ENCODE results near the gene PLCD1. TPM values are rescaled to one million over a fixed set of nuclear protein-coding genes. Genes with fewer than 3 reads are reported as not detected.
A peak's percentile ranks its signal among the peaks of the same experiment; 100 is the strongest.
"Not testable (repeated sequence)": the region's sequence is repeated elsewhere in the genome, so short reads cannot be mapped to it uniquely, and the experiment has no call there.

The PLCD1 gene
- total RNA-seq, 2 experiments from 2014 or later = 36.2 to 38.0 TPM

DNA sequence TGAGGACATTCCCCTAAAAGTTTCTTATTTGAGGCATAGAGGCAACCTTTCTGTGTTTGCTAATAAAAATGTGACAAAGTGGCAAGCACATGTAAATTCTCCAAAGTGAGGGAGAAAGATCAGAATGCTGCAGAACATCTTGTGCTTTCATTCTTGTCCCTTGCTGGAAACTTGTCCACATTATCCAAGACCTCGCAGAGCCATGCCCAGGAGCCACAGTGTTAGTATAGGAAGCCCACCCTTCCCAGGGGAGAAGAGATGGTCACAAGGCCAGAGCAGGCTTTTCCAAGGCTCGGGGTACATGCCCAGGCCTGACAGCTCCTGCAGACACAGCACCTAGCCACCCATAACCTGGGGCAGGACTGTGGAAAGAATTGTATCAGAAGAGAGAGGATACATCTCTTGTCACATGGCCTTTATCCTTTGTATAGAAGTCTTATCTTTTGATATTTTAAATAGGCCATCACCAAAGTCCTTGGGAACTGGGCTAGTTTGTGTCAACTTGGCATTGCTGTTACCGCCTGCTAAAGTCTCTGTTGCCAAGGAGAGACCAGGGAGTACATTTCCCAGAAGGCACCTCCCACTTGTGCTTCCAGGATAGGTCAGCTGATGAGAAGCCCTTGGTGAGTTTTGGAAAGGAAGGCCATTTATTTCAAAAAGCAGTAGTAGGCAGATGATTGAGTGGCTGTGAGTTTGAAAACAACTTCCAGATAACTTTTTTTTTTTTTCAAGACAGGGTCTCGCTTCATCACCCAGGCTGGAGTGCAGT is 20.1 kb upstream of the PLCD1 start:
- H3K36me3 Mint-ChIP-seq (ENCODE audit: low read depth) = no peaks in the 10 kb centered on the region
- H3K27me3 Mint-ChIP-seq = no peaks in the 10 kb centered on the region
- POLR2A ChIA-PET = no interaction called here
- no peak overlapping the region for H3K4me3 Mint-ChIP-seq
- no peak overlapping the region for H3K27ac Mint-ChIP-seq
- CTCF ChIA-PET = no interaction called here
- DNase-seq = no peak
- H3K9me3 Mint-ChIP-seq = no peaks in the 10 kb centered on the region
- H3K4me1 Mint-ChIP-seq = peaks cover 4% of the 10 kb centered on the region

DNA sequence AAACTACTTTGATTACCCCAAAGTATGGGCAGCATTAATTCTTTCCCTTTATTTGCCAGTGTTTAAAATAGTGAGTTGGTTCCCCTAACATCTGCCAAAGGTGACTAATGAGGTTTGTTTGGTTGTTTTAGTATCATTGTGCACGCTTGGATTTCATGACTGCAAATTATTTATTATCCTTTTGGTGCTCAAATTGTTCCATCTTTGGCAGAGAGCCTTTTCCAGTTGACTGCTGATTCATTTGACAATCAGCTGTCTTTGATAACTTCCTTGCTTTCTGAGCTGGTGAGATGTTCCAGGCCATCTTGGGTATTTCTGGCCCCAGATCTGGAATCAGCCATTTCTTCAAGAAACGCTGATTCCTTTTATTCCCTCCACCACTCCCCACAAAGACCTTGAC is 18.5 kb upstream of the PLCD1 start:
- no peaks in the 10 kb centered on the region for H3K9me3 Mint-ChIP-seq
- no peak for DNase-seq
- H3K4me3 Mint-ChIP-seq = no peak overlapping the region
- ChIA-PET CTCF (no interaction called here), POLR2A (no interaction called here)
- no peaks in the 10 kb centered on the region for H3K4me1 Mint-ChIP-seq
- no peaks in the 10 kb centered on the region for H3K36me3 Mint-ChIP-seq (ENCODE audit: low read depth)
- no peaks in the 10 kb centered on the region for H3K27me3 Mint-ChIP-seq
- no peak overlapping the region for H3K27ac Mint-ChIP-seq

DNA sequence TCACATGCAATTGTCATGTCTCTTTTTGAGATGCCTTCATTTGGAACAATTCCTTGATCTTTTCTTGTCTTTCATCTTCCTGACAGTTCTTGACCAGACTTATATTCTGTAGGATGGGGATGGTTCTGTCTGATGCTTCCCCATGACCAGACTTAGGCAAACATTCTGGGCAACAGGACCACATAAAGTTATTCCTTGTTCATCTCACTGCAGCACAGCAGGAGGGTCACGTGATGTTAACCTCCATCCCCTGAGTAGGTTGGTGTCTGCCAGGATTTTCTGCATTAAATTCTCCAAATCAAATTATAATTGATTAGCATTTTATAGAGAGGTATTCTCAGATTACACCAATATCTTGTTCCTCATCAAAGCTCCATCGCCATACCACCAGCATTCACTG is 17.4 kb upstream of the PLCD1 start:
- H3K36me3 Mint-ChIP-seq (ENCODE audit: low read depth) = no peaks in the 10 kb centered on the region
- H3K4me1 Mint-ChIP-seq = no peaks in the 10 kb centered on the region
- no peak overlapping the region for H3K4me3 Mint-ChIP-seq
- H3K27me3 Mint-ChIP-seq = no peaks in the 10 kb centered on the region
- H3K9me3 Mint-ChIP-seq = no peaks in the 10 kb centered on the region
- no peak overlapping the region for H3K27ac Mint-ChIP-seq
- POLR2A ChIA-PET = no interaction called here
- CTCF ChIA-PET = no interaction called here
- DNase-seq = no peak

DNA sequence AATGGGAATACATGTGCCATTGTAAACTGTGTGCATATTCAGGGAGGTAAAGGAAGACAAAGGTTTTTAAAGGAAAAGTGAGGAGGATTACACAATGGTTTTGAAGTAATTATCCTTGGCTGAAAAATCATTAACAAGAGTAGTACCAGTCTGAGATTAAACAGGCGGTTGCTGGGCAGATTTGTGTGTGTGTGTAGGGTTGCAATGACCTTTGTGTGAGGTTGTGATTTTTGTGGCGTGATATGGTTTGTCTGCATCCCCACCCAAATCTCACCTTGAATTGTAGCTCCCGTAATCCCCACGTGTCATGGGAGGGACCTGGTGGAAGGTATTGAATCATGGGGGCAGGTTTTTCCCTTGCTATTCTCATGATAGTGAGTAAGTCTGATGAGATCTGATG is 16.6 kb upstream of the PLCD1 start:
- H3K27ac Mint-ChIP-seq = no peak overlapping the region
- H3K36me3 Mint-ChIP-seq (ENCODE audit: low read depth) = no peaks in the 10 kb centered on the region
- ChIA-PET POLR2A (no interaction called here), CTCF (no interaction called here)
- H3K9me3 Mint-ChIP-seq = no peaks in the 10 kb centered on the region
- DNase-seq = no peak
- no peaks in the 10 kb centered on the region for H3K4me1 Mint-ChIP-seq
- no peak overlapping the region for H3K4me3 Mint-ChIP-seq
- H3K27me3 Mint-ChIP-seq = no peaks in the 10 kb centered on the region

DNA sequence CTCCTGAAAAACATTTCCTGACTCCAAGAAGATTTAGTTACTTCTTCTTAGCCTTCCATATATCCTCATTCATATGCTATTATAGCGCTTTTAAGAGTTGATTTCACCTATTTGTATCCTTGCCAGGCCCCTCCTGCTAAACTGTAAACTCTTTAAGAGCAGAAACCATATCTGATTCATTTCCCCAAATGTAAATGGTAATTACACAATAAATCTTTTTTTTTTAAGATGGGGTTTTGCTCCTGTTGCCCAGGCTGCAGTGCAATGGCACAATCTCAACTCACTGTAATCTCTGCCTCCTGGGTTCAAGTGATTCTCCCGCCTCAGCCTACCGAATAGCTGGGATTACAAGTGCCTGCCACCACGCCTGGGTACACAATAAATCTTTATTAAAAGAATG is 14.0 kb upstream of the PLCD1 start:
- Mint-ChIP-seq H3K27ac (no peak overlapping the region), H3K4me1 (peaks cover 20% of the 10 kb centered on the region), H3K36me3 (ENCODE audit: low read depth) (peaks cover 3% of the 10 kb centered on the region), H3K9me3 (no peaks in the 10 kb centered on the region), H3K4me3 (no peak overlapping the region), H3K27me3 (no peaks in the 10 kb centered on the region)
- DNase-seq = no peak
- POLR2A ChIA-PET = no interaction called here
- CTCF ChIA-PET = no interaction called here

DNA sequence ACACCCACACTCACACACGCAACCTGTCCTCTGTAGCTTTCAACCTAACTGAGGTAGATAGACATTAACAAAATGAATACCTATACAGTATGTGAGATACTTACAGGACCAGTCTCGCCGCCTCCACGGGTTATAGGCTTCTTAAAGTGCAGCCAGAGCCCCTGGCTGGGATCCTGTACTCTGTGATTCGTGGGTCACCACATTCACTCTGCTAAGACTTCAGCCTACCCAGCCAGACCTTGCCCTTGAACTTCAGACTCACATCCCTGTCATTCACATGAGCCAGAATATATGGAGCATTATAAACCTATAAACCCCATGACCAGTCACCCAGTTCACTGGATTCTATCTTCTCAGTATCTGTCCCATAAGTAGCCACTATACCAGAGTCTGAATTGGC is 11.0 kb upstream of the PLCD1 start:
- ChIA-PET CTCF (interaction anchor here (2.0 to 3.1 kb wide), 3 partner anchors 9 to 66 kb away, joined by 6 to 14 read pairs (median 9); no protein-coding TSS in a partner anchor), POLR2A (interaction anchor here (0.9 to 3.7 kb wide), 6 partner anchors 10 to 124 kb away, joined by 4 to 36 read pairs (median 16); partner anchors contain the start of genes ACAA1, MYD88, OXSR1 and PLCD1)
- Mint-ChIP-seq H3K36me3 (ENCODE audit: low read depth) (peaks cover 18% of the 10 kb centered on the region), H3K27ac (peak overlapping the region; percentile 98), H3K9me3 (peaks cover 11% of the 10 kb centered on the region), H3K4me1 (peaks cover 37% of the 10 kb centered on the region), H3K4me3 (peak overlapping the region; percentile 54), H3K27me3 (no peaks in the 10 kb centered on the region)
- DNase-seq = no peak

DNA sequence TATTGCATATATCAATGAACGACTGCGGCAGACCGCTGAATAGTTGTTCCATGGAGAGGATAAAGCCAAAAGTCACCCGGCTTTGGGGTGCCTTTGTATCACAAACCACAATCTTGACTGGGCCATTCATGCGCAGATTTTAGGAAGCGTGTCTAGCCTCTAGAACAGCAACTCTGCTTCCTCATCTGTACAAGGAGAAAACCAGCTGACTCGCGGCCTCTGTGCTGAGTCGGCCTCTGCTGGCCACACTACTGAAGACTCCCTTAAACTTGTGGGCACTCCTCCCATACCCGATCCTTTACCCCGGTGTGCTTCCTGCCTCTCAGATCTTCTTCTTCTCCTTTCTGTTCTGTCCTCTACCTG is 10.4 kb upstream of the PLCD1 start:
- ChIA-PET CTCF (interaction anchor here (1.3 to 3.1 kb wide), 5 partner anchors 9 to 65 kb away, joined by 3 to 14 read pairs (median 6); no protein-coding TSS in a partner anchor), POLR2A (interaction anchor here (0.8 to 3.7 kb wide), 10 partner anchors 10 to 124 kb away, joined by 3 to 36 read pairs (median 6); partner anchors contain the start of genes ACAA1, MYD88, OXSR1 and PLCD1)
- H3K9me3 Mint-ChIP-seq = peaks cover 11% of the 10 kb centered on the region
- peak; percentile 77 for DNase-seq
- peak overlapping the region; percentile 54 for H3K4me3 Mint-ChIP-seq
- peak overlapping the region; percentile 98 for H3K27ac Mint-ChIP-seq
- H3K4me1 Mint-ChIP-seq = peaks cover 37% of the 10 kb centered on the region
- H3K27me3 Mint-ChIP-seq = no peaks in the 10 kb centered on the region
- H3K36me3 Mint-ChIP-seq (ENCODE audit: low read depth) = peaks cover 18% of the 10 kb centered on the region

DNA sequence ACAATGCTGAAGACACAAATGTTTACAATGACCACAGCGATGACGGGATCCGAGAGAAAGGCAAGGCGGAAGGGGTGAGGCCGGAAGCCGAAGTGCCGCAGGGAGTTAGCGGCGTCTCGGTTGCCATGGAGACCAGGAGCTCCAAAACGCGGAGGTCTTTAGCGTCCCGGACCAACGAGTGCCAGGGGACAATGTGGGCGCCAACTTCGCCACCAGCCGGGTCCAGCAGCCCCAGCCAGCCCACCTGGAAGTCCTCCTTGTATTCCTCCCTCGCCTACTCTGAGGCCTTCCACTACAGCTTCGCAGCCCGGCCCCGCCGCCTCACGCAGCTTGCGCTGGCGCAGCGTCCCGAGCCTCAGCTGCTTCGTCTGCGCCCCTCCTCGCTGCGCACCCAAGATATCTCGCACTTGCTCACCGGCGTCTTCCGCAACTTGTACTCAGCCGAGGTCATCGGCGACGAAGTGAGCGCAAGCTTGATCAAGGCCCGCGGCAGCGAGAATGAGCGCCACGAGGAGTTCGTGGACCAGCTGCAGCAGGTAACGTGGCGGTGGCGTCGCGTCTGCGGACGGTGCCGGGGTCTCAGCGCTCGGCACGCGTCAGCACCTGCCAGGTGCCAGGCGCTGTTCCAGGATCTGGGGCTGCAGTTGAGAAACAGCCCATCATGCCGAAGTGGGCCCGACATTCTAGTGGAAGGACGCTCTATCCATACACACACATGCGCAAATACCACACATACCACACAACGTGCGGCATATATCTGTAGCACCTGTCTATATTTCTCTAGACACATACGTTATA is 9.9 kb upstream of the PLCD1 start, which contains the start of gene DLEC1:
Gene DLEC1 (plus strand): TSS at position 108 of the 798 bp plus-strand sequence. CDS start 18 bp downstream, at position 126.
- H3K4me1 Mint-ChIP-seq = peaks cover 37% of the 10 kb centered on the region
- peak within 1 kb of the TSS; percentile 98 for H3K27ac Mint-ChIP-seq
- peaks cover 11% of the 10 kb centered on the region for H3K9me3 Mint-ChIP-seq
- H3K4me3 Mint-ChIP-seq = peak within 1 kb of the TSS; percentile 54
- no peaks in the 10 kb centered on the region for H3K27me3 Mint-ChIP-seq
- H3K36me3 Mint-ChIP-seq (ENCODE audit: low read depth) = peaks cover 18% of the 10 kb centered on the region
- DNase-seq = peak; percentile 94
- POLR2A ChIA-PET = interaction anchor here (0.7 to 3.7 kb wide), 17 partner anchors 9 to 1368 kb away, joined by 3 to 36 read pairs (median 6); partner anchors contain the start of genes ACAA1, ACVR2B, MYD88 and OXSR1
- CTCF ChIA-PET = interaction anchor here (0.7 to 3.1 kb wide), 11 partner anchors 8 to 483 kb away, joined by 3 to 14 read pairs (median 4); partner anchors contain the start of genes ACAA1 and XYLB

DNA sequence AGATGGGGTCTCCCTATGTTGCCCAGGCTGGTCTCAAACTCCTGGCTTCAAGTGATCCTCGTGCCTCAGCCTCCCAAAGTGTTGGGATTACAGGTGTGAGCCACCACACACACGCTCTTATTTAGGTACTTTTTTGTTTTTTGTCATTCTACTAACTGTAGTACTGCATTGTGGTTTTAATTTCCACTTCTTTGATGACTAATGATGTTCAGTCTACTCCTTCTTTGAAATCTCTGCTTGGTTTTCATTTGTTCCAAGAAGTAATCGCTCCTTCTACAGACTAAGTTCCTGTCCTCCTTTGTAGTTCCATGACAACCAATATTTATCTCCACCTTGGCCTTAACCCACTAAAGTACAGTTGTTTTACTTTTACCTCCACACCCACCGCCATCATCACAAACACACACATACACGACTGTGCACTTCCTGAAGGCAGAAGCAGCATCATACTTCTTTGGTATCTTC is 9.0 kb upstream of the PLCD1 start:
- Mint-ChIP-seq H3K36me3 (ENCODE audit: low read depth) (peaks cover 18% of the 10 kb centered on the region), H3K4me3 (peak overlapping the region; percentile 54), H3K9me3 (peaks cover 11% of the 10 kb centered on the region), H3K4me1 (peaks cover 39% of the 10 kb centered on the region), H3K27me3 (no peaks in the 10 kb centered on the region), H3K27ac (peak overlapping the region; percentile 98)
- DNase-seq = peak; percentile 56
- POLR2A ChIA-PET = interaction anchor here (0.8 to 3.7 kb wide), 12 partner anchors 8 to 1369 kb away, joined by 3 to 36 read pairs (median 6); partner anchors contain the start of genes ACAA1, ACVR2B, MYD88 and OXSR1
- CTCF ChIA-PET = interaction anchor here (0.7 to 2.7 kb wide), 10 partner anchors 7 to 483 kb away, joined by 3 to 14 read pairs (median 4); partner anchors contain the start of genes ACAA1 and XYLB

DNA sequence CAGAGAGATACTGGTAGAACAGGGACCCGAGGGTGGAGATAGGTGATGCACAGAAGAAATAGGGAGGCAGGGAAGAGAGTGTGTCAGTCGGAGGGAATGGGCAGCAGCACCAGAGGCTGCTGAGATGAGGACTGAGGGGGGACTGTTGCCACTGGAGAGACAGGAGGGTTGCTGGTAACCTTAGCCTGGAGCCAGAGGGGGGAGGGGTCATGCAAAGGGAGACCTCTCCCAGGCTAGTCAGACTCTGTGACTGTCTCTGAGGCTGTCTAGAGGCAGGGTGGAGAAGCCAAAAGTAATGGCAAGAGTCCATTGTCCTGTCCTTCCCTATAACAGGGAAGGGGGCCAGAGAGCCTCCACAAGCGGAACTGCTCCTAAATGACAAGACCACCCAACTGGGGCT is 7.5 kb upstream of the PLCD1 start:
- CTCF ChIA-PET = no interaction called here
- Mint-ChIP-seq H3K27ac (peak overlapping the region; percentile 33), H3K4me3 (no peak overlapping the region), H3K36me3 (ENCODE audit: low read depth) (peaks cover 18% of the 10 kb centered on the region), H3K9me3 (peaks cover 11% of the 10 kb centered on the region), H3K4me1 (peaks cover 52% of the 10 kb centered on the region), H3K27me3 (no peaks in the 10 kb centered on the region)
- POLR2A ChIA-PET = interaction anchor here (1.1 kb wide), 1 partner anchor 128 kb away, joined by 3 read pairs; the partner anchor contains the start of gene OXSR1
- DNase-seq = no peak

DNA sequence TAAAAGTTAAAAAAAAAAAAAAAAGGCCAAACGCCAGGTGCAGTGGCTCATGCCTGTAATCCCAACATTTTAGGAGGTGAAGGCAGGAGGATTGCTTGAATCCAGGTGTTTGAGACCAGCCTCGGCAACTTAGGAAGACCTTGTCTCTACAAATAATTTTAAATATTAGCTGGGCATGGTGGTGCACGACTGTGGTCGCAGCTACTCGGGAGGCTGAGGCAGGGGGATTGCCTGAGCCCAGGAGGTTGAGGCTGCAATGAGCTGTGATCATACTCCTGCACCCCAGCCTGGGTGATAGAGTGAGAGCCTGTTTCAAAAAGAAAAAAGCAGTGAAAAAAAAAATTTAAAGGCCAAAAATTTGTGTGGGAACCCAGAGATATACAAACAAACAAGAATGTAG is 6.8 kb upstream of the PLCD1 start:
- POLR2A ChIA-PET = no interaction called here
- H3K4me1 Mint-ChIP-seq = peaks cover 58% of the 10 kb centered on the region
- H3K27me3 Mint-ChIP-seq = no peaks in the 10 kb centered on the region
- no peak overlapping the region for H3K4me3 Mint-ChIP-seq
- peak overlapping the region; percentile 33 for H3K27ac Mint-ChIP-seq
- peaks cover 18% of the 10 kb centered on the region for H3K36me3 Mint-ChIP-seq (ENCODE audit: low read depth)
- no peak for DNase-seq
- CTCF ChIA-PET = interaction anchor here (1.6 kb wide), 1 partner anchor 40 kb away, joined by 5 read pairs; no protein-coding TSS in a partner anchor
- H3K9me3 Mint-ChIP-seq = peaks cover 11% of the 10 kb centered on the region

DNA sequence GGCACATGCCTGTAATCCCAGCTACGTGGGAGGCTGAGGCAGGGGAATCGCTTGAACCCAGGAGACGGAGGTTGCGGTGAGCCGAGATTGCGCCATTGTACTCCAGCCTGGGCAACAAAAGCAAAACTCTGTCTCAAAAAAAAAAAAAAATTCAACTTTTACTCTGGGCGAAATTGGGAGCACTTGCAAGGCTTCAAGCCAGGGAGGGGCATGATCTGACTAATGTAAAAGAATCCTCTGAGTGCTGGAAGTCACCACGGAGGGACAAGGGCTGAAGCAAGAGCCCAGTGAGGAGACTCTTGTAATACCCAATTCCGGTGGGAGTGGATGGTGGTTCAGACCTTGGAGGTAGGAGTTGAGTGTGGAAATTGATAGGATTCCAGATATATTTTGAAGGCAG is 4.9 kb upstream of the PLCD1 start:
- POLR2A ChIA-PET, DNase-seq, H3K27ac Mint-ChIP-seq, H3K4me3 Mint-ChIP-seq, H3K27me3 Mint-ChIP-seq, CTCF ChIA-PET: not testable (repeated sequence)
- Mint-ChIP-seq H3K9me3 (peaks cover 11% of the 10 kb centered on the region), H3K4me1 (peaks cover 61% of the 10 kb centered on the region), H3K36me3 (ENCODE audit: low read depth) (peaks cover 18% of the 10 kb centered on the region)

DNA sequence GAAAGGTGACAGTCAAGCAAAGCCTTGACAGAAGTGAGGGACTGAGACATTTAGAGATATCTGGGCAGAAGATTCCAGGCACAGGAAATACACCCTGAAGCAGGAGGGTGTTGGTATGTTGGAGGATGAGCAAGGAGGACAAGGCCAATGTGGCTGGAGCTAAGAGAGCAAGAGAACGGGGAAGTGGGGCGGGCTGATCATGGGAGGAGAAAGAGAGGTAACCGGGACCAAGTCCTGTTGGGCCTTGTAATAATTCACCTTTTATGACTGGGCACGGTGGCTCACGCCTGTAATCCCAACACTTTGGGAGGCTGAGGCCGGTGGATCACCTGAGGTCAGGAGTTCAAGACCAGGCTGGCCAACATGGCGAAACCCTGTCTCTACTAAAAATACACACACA is 4.1 kb upstream of the PLCD1 start:
- H3K27me3 Mint-ChIP-seq, POLR2A ChIA-PET, CTCF ChIA-PET, H3K4me3 Mint-ChIP-seq, H3K27ac Mint-ChIP-seq, DNase-seq: not testable (repeated sequence)
- Mint-ChIP-seq H3K9me3 (peaks cover 11% of the 10 kb centered on the region), H3K4me1 (peaks cover 56% of the 10 kb centered on the region), H3K36me3 (ENCODE audit: low read depth) (peaks cover 16% of the 10 kb centered on the region)
